HUES6 (cell line): ENCODE measurements around the gene SYNPR.
A peak's percentile ranks its signal among the peaks of the same experiment; 100 is the strongest.

Experiments
- H3K27ac ChIP-seq: 2 replicates; pipeline ENCODE4 v1.7.0; 2013; ENCODE audit warnings: low read depth, mild to moderate bottlenecking, low read length, inconsistent platforms
- H3K27me3 ChIP-seq: 2 replicates; pipeline ENCODE4 v1.6.1; 2013; ENCODE audit warnings: low read length; ENCODE audit not compliant: control insufficient read depth, insufficient read depth
- H3K36me3 ChIP-seq: 2 replicates; pipeline ENCODE4 v1.6.1; 2013; ENCODE audit warnings: low read length; ENCODE audit not compliant: control insufficient read depth, insufficient read depth
- H3K4me1 ChIP-seq: 2 replicates; pipeline ENCODE4 v1.6.1; 2013; ENCODE audit warnings: low read length; ENCODE audit not compliant: control insufficient read depth, insufficient read depth
- H3K4me3 ChIP-seq: 2 replicates; pipeline ENCODE4 v1.5.1; 2013; ENCODE audit warnings: low read depth, low read length
- H3K9ac ChIP-seq: one replicate; pipeline ENCODE4 v1.6.1; 2013; ENCODE audit warnings: mild to moderate bottlenecking, low read length
- H3K9me3 ChIP-seq: 2 replicates; pipeline ENCODE4 v1.6.1; 2013; ENCODE audit warnings: low read depth, low read length; ENCODE audit not compliant: control insufficient read depth, insufficient read depth

SYNPR gene

GRCh38 chr3:63344661-63345060 is 66.6 kb downstream of the SYNPR start:
- H3K27me3 ChIP-seq, result no peaks in the 10 kb centered on the region
- peaks cover 3% of the 10 kb centered on the region; the same call in 1 of the 2 replicates for H3K9me3 ChIP-seq
- peaks cover 29% of the 10 kb centered on the region for H3K4me1 ChIP-seq
- no peak overlapping the region for H3K4me3 ChIP-seq
- H3K27ac ChIP-seq, result peak overlapping the region; percentile 18; the same call in 1 of the 2 replicates
- no peak overlapping the region for H3K9ac ChIP-seq
- H3K36me3 ChIP-seq, result no peaks in the 10 kb centered on the region

DNA sequence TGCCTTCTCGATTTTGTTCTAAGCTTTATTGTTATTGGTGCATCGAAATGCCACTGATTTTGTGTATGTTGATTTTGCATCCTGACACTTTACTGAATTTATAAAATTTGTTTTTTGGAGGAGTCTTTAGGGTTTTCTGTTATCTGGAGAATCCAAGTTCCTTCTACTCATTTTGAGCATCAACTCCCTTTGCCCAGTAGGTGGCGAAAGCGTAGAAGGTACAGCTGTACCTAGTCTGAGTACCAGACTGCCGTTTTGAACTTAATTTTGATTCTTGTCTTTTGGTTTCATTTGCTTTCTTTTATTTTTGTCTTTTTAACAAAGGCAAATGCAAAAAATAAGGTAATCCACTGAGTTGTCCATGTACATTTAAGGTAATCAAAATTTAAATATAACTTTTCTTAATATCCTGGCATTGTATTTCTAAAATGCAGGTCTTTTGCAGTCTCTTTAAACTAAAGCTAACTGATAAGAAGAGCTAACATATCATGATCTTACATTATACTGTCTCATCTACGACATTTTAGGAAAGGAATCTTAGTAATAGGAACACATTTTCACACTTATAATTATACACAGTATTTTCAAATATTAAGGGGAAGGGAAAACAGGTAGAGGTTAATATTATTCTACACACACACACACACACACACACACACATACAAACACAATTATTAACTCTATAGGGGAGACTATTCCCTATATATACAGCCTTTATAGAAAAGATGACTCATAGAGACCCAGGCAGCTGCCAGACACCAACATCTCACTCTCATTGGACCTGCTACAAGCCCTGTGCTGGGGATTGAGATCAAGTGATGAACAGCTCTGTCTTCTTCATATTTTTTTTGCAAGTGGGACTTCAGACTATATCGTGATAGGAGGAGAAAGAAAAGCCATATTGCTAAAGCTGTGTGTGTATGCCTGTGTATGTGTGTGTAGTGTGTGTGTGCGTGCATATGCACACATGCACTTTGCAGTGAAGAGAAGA is 71.8 kb downstream of the SYNPR start:
- no peak overlapping the region for H3K27ac ChIP-seq
- peaks cover 6% of the 10 kb centered on the region for H3K4me1 ChIP-seq
- no peaks in the 10 kb centered on the region for H3K36me3 ChIP-seq
- H3K4me3 ChIP-seq, result no peak overlapping the region
- H3K9ac ChIP-seq, result no peak overlapping the region
- H3K27me3 ChIP-seq, result no peaks in the 10 kb centered on the region
- H3K9me3 ChIP-seq, result no peaks in the 10 kb centered on the region

GRCh38 chr3:63351159-63352007 is 73.3 kb downstream of the SYNPR start:
- Histone ChIP-seq H3K36me3 (no peaks in the 10 kb centered on the region), H3K27me3 (no peaks in the 10 kb centered on the region), H3K9me3 (no peaks in the 10 kb centered on the region), H3K4me3 (no peak overlapping the region), H3K27ac (no peak overlapping the region), H3K9ac (no peak overlapping the region), H3K4me1 (no peaks in the 10 kb centered on the region)

DNA sequence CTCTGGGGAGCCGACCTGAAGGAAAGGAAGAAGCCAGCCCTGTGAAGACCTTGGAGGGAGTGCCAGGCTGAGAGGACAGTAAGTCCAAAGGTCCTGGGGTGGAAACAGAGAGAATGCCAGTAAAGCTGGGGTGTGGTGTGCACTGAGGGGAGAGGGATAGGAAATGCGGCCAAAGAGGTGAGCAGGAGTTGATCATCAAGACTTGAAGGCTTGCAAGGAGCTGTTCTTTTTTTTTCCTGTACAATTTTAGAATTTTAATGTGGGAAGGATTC is 73.8 kb downstream of the SYNPR start:
- H3K4me1 ChIP-seq, result no peaks in the 10 kb centered on the region
- H3K36me3 ChIP-seq, result no peaks in the 10 kb centered on the region
- no peaks in the 10 kb centered on the region for H3K27me3 ChIP-seq
- H3K9me3 ChIP-seq, result no peaks in the 10 kb centered on the region
- no peak overlapping the region for H3K4me3 ChIP-seq
- no peak overlapping the region for H3K9ac ChIP-seq
- no peak overlapping the region for H3K27ac ChIP-seq

DNA sequence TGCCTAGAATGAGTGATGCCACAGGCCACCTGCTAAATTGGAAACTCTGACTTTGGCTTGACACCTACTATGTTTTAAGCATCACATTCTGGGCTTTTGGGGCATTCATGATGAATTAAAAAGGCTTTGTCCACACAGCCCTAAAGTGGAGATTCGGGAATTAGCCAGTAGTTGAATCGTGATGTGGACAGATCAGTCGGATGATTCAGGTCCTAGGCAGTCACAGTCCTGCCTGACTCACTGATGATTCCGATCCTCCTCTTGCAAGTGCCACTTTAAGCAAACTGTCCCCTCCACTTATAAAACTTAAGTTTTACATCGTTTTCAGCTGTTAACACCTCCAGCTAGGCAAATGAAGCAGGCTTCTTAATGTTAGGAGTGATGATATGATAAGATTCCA is 75.3 kb downstream of the SYNPR start:
- Histone ChIP-seq H3K27ac (no peak overlapping the region), H3K4me3 (no peak overlapping the region), H3K9me3 (0 out of 2 replicates have a peak, but pooled peaks cover 3% of the 10 kb centered on the region), H3K36me3 (no peaks in the 10 kb centered on the region), H3K27me3 (no peaks in the 10 kb centered on the region), H3K9ac (no peak overlapping the region), H3K4me1 (no peaks in the 10 kb centered on the region)

- no peaks in the 10 kb centered on the region for H3K36me3 ChIP-seq
- no peaks in the 10 kb centered on the region for H3K27me3 ChIP-seq
- 0 out of 2 replicates have a peak, but pooled peaks cover 3% of the 10 kb centered on the region for H3K9me3 ChIP-seq
- H3K4me3 ChIP-seq, result no peak overlapping the region
- no peak overlapping the region for H3K9ac ChIP-seq
- H3K4me1 ChIP-seq, result no peaks in the 10 kb centered on the region
- no peak overlapping the region for H3K27ac ChIP-seq
These were observed 76.1 kb downstream of the SYNPR start for GRCh38 chr3:63354160-63354559.

DNA sequence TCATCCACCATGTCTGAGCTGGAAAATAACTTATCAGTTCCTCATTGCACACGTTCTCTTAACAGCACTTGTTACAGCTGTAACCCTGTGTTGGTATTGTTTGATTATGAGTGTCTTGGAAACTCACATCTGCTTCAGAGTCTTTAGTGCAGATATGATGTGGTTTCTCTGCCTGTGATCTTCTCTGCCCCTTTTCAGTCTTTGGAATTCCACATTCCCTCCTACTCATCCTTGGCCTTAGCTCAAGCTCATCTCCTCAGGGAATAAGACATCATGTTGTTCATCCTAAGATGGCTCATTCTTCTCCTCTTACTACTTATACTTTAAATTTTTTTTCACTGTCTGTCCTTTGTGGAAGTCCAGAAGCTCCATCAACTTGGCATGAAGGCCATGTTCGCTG is 77.7 kb downstream of the SYNPR start:
- Histone ChIP-seq H3K36me3 (no peaks in the 10 kb centered on the region), H3K9me3 (0 out of 2 replicates have a peak, but pooled peaks cover 3% of the 10 kb centered on the region), H3K9ac (no peak overlapping the region), H3K4me3 (no peak overlapping the region), H3K4me1 (no peaks in the 10 kb centered on the region), H3K27ac (no peak overlapping the region), H3K27me3 (no peaks in the 10 kb centered on the region)

DNA sequence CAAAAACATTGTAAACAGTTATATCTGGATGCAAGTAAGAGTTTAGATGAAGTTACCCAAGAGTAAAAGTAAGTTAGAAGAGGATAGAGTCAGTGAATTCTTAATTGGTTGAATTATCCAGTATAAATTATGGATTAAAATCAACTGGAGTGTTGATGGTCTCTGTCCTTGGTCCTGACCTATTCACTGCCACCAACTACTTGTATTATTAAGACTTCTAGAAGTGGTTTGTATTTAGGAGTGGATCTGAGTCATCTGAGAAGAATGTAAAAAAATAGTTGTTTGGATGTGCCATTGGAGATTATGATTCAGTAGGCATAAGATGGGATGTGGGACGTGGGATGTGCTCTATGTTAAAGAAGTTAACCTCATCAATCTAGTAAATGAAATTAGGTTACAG is 86.4 kb downstream of the SYNPR start:
- no peaks in the 10 kb centered on the region for H3K9me3 ChIP-seq
- no peak overlapping the region for H3K27ac ChIP-seq
- no peaks in the 10 kb centered on the region for H3K27me3 ChIP-seq
- H3K4me3 ChIP-seq, result no peak overlapping the region
- no peaks in the 10 kb centered on the region for H3K36me3 ChIP-seq
- no peaks in the 10 kb centered on the region for H3K4me1 ChIP-seq
- H3K9ac ChIP-seq, result no peak overlapping the region

DNA sequence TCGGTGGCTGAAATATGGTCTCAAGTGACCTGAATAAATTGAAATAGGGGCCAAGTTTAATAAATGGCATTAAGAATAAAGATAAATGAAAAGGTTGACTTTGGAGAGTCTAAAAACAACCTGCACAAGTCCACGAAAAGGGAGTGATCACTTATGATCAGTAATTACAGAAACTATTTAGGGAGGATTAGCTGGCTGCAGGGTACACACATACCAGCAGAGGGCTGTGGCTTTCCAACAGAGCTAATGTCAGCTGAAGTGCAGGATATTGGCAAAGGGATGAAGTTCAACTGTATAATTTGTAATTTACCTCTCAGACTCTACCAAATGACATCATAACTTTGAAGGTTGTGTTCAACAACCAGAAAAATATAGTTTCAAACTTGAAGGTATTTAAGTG is 86.8 kb downstream of the SYNPR start:
- Histone ChIP-seq H3K9ac (no peak overlapping the region), H3K4me3 (no peak overlapping the region), H3K9me3 (no peaks in the 10 kb centered on the region), H3K4me1 (no peaks in the 10 kb centered on the region), H3K27ac (no peak overlapping the region), H3K36me3 (no peaks in the 10 kb centered on the region), H3K27me3 (no peaks in the 10 kb centered on the region)

DNA sequence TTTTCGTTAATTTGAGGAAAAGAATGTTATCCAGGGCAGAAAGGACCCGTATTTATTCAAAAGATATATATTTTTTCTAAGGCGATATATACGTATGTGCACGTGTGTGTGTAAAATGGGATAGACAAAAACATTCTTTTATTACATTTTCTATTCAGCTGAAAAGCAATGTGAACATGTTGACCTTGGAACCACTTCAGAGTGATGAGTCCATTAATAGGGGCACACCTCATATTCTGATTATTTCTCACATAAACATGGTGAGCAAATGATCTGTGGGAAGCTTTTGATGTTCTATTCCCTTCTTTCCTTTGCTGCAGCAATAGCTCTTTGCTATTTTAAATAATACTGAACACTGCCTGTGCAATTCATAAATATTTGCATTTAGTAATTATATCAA is 87.6 kb downstream of the SYNPR start:
- Histone ChIP-seq H3K9ac (no peak overlapping the region), H3K9me3 (no peaks in the 10 kb centered on the region), H3K4me3 (no peak overlapping the region), H3K36me3 (no peaks in the 10 kb centered on the region), H3K4me1 (no peaks in the 10 kb centered on the region), H3K27me3 (no peaks in the 10 kb centered on the region), H3K27ac (no peak overlapping the region)

DNA sequence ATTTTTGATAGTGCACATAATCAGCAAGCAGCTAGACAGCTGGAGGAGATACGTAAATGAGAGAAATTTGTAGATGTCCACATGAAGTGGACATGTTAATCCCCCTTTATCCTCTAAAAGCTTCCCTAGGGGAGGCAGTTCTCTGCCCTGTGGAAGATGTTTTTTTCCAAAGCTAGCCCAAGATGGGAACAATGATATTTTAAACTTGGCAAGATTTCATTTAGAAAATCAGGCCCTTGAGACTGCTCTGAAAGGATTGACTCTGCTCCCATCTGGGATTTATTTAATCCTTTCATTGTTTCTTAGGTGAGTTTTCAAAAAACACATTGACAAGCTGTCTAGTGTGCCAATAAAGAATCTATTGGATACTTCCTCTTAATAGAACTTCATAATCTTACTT is 92.0 kb downstream of the SYNPR start:
- no peaks in the 10 kb centered on the region for H3K4me1 ChIP-seq
- no peaks in the 10 kb centered on the region for H3K27me3 ChIP-seq
- H3K36me3 ChIP-seq, result no peaks in the 10 kb centered on the region
- no peak overlapping the region for H3K9ac ChIP-seq
- no peak overlapping the region for H3K27ac ChIP-seq
- H3K4me3 ChIP-seq, result no peak overlapping the region
- peaks cover 4% of the 10 kb centered on the region; the same call in 1 of the 2 replicates for H3K9me3 ChIP-seq
